Liver (tissue), 3 donors: ENCODE data around the gene ACTR3C.

ENCODE experiments used
- FOXA1 ChIP-seq: IDR thresholded peaks from 2 replicates; pipeline ENCODE4 v1.6.1; 2016; ENCODE audit warnings: antibody characterized with exemption
- GABPA ChIP-seq, 2 donors: IDR thresholded peaks in 1 of 2; conservative IDR thresholded peaks in 1 of 2; 2 replicates each; pipeline ENCODE4 v1.6.1; 2016; ENCODE audit warnings: antibody characterized with exemption in 2 of 2, mild to moderate bottlenecking in 1 of 2, moderate library complexity in 1 of 2
- HNF4A ChIP-seq, 2 donors: conservative IDR thresholded peaks; 2 replicates each; pipeline ENCODE4 v1.6.1; 2016; ENCODE audit warnings: antibody characterized with exemption in 2 of 2, mild to moderate bottlenecking in 2 of 2
- RAD21 ChIP-seq, 2 donors: IDR thresholded peaks; 2 replicates each; pipeline ENCODE4 v1.6.1; 2016; ENCODE audit warnings: antibody characterized with exemption in 2 of 2, mild to moderate bottlenecking in 2 of 2
- TAF1 ChIP-seq: conservative IDR thresholded peaks from 2 replicates; pipeline ENCODE4 v1.6.1; 2016; ENCODE audit warnings: antibody characterized with exemption, mild to moderate bottlenecking
- TF ChIP-seq, protein P1 (sequence below): fragments of 150-350 bp; IDR thresholded peaks from 2 replicates; pipeline ENCODE4 v1.5.1; 2017; ENCODE audit warnings: improper control_type of control experiment, low read depth, low read length; ENCODE audit not compliant: missing input control
- TF ChIP-seq, protein P2 (sequence below): IDR thresholded peaks from 2 replicates; pipeline ENCODE4 v1.6.1; 2016; ENCODE audit warnings: antibody characterized with exemption, mild to moderate bottlenecking
- TF ChIP-seq, protein P3 (sequence below): IDR thresholded peaks from 2 replicates; pipeline ENCODE4 v1.6.1; 2016; ENCODE audit warnings: antibody characterized with exemption
- TF ChIP-seq, protein P4 (sequence below): IDR thresholded peaks from 2 replicates; pipeline ENCODE4 v1.6.1; 2016; ENCODE audit warnings: antibody characterized with exemption
- donor health status: healthy.
- donor health status: healthy.

DNA sequence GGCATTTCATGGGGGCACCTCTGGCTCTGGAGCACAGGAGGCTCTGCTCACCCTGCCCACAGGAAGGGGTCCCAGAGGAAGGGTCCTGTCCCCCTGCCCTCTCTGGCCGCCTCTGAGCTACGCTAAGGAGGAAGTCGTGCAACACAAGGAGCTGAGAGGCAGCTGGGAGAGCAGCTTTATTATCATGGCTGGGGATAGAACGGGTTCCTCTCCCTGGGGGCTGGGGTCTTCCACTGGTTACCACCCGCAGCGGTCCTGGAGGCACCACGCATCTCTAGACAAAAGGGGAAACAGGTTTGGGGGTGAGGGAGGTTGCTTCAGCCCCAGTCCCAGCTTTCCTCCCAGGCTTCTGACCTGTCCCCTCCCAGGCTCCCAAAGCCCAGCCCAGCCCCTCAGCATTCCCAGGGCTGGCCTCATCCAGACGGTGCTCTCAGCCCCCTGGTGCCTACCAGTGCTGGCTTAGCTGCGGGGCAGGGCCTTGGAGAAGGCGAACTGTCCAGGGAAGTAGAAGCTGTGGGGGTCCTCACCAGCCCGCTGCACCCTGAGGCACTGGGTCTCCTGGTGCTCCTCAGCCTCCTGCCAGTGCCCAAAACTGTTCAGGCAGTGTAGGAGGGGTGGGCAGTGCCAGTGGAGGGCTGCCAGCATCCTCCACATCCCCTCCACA, 15.0 kb upstream of the ACTR3C start:
- TF ChIP-seq, protein P1, sequence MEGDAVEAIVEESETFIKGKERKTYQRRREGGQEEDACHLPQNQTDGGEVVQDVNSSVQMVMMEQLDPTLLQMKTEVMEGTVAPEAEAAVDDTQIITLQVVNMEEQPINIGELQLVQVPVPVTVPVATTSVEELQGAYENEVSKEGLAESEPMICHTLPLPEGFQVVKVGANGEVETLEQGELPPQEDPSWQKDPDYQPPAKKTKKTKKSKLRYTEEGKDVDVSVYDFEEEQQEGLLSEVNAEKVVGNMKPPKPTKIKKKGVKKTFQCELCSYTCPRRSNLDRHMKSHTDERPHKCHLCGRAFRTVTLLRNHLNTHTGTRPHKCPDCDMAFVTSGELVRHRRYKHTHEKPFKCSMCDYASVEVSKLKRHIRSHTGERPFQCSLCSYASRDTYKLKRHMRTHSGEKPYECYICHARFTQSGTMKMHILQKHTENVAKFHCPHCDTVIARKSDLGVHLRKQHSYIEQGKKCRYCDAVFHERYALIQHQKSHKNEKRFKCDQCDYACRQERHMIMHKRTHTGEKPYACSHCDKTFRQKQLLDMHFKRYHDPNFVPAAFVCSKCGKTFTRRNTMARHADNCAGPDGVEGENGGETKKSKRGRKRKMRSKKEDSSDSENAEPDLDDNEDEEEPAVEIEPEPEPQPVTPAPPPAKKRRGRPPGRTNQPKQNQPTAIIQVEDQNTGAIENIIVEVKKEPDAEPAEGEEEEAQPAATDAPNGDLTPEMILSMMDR = no peak
- TF ChIP-seq, protein P2, sequence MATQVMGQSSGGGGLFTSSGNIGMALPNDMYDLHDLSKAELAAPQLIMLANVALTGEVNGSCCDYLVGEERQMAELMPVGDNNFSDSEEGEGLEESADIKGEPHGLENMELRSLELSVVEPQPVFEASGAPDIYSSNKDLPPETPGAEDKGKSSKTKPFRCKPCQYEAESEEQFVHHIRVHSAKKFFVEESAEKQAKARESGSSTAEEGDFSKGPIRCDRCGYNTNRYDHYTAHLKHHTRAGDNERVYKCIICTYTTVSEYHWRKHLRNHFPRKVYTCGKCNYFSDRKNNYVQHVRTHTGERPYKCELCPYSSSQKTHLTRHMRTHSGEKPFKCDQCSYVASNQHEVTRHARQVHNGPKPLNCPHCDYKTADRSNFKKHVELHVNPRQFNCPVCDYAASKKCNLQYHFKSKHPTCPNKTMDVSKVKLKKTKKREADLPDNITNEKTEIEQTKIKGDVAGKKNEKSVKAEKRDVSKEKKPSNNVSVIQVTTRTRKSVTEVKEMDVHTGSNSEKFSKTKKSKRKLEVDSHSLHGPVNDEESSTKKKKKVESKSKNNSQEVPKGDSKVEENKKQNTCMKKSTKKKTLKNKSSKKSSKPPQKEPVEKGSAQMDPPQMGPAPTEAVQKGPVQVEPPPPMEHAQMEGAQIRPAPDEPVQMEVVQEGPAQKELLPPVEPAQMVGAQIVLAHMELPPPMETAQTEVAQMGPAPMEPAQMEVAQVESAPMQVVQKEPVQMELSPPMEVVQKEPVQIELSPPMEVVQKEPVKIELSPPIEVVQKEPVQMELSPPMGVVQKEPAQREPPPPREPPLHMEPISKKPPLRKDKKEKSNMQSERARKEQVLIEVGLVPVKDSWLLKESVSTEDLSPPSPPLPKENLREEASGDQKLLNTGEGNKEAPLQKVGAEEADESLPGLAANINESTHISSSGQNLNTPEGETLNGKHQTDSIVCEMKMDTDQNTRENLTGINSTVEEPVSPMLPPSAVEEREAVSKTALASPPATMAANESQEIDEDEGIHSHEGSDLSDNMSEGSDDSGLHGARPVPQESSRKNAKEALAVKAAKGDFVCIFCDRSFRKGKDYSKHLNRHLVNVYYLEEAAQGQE = no peak
- TF ChIP-seq, protein P3, sequence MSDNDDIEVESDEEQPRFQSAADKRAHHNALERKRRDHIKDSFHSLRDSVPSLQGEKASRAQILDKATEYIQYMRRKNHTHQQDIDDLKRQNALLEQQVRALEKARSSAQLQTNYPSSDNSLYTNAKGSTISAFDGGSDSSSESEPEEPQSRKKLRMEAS = no peak
- no peak for TF ChIP-seq FOXA1
- TF ChIP-seq RAD21 (IDR thresholded peaks at IDR 0.05) = no peak
- no peak for TF ChIP-seq TAF1
- no peak for TF ChIP-seq HNF4A (conservative IDR thresholded peaks at IDR 0.05)
- no peak for TF ChIP-seq GABPA (IDR thresholded peaks at IDR 0.05 in 1 of 2, conservative IDR thresholded peaks at IDR 0.05 in 1 of 2)
- TF ChIP-seq, protein P4, sequence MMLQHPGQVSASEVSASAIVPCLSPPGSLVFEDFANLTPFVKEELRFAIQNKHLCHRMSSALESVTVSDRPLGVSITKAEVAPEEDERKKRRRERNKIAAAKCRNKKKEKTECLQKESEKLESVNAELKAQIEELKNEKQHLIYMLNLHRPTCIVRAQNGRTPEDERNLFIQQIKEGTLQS = no peak
